22Rv1 (cell line): Measurements from ENCODE around the gene IL23A.

Experiments used
- H3K27ac ChIP-seq: fragments of 450-650 bp; 2 replicates; pipeline ENCODE4 v1.5.1; 2017
- CTCF ChIP-seq: fragments of 450-650 bp; IDR thresholded peaks from 2 replicates; pipeline ENCODE4 v1.5.1; 2017; ENCODE audit warnings: mild to moderate bottlenecking
- ZFX ChIP-seq: fragments of 450-650 bp; IDR thresholded peaks from 2 replicates; pipeline ENCODE4 v1.6.1; 2017; ENCODE audit warnings: antibody characterized with exemption, borderline replicate concordance

Gene IL23A

GRCh38 chr12:56350662-56351061 lies 12.0 kb downstream of the IL23A start:
- H3K27ac ChIP-seq: no peak overlapping the region
- no peak for TF ChIP-seq ZFX
- no peak for TF ChIP-seq CTCF

DNA sequence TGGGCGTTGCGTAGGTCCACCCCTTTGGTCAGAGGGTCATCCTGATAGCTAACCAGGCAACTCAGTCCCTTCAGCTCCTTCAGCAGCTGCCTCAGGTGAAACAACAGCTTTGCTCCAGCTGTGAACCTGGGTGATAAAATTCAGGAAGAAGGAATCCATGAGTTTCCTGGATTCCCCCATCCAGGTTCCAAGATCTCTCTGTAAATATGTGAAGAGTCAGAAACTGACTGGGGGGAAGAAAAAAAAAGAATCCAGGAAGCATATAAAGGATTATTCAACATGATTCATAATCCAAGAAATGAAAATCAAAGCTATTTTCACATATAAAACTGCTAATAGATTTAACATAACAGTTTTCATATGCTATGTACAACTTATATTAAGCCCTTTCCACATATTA lies 12.6 kb downstream of the IL23A start:
- TF ChIP-seq CTCF: no peak
- no peak for TF ChIP-seq ZFX
- H3K27ac ChIP-seq: no peak overlapping the region

DNA sequence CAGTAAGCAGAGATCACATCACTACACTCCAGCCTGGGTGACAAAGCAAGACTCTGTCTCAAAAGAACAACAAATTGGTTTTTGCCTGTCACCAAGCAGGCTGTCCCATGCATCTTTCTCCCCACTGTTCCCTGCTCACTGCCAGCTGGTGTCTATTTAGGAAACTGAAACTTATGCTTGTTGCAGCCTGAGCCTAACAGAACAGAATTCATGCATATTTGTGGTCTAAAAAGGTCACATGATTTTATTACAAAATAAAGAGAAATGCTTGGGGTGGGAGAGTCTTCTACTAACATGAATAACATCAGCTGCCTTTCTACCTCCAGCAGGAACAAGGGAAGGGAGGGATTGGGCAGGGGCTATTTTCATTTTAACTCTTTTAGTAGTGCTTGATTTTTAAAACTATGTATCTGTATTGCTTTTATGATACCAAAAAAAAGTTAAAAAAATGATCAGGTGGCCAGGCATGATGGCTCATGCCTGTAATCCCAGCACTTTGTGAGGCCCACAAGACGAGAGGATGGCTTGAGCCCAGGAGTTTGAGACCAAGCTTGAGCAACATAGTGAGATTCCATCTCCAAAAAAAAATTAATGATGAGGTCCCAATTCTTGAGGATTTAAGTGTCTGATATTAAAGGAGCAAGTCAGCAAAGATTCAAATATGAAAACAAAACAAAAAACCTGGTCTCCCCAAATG lies 20.3 kb downstream of the IL23A start:
- no peak for TF ChIP-seq CTCF
- no peak for TF ChIP-seq ZFX
- H3K27ac ChIP-seq: peak overlapping the region; percentile 76; the same call in 1 of the 2 replicates

GRCh38 chr12:56359851-56360767 lies 21.4 kb downstream of the IL23A start, which contains the start of gene STAT2:
Gene STAT2 (minus strand): TSS chr12:56360107. CDS start chr12:56356571, 3,536 bp downstream.
- no peak; the same call in 1 of the 2 replicates for TF ChIP-seq CTCF
- no peak for TF ChIP-seq ZFX
- H3K27ac ChIP-seq: peak within 1 kb of the TSS; percentile 76

DNA sequence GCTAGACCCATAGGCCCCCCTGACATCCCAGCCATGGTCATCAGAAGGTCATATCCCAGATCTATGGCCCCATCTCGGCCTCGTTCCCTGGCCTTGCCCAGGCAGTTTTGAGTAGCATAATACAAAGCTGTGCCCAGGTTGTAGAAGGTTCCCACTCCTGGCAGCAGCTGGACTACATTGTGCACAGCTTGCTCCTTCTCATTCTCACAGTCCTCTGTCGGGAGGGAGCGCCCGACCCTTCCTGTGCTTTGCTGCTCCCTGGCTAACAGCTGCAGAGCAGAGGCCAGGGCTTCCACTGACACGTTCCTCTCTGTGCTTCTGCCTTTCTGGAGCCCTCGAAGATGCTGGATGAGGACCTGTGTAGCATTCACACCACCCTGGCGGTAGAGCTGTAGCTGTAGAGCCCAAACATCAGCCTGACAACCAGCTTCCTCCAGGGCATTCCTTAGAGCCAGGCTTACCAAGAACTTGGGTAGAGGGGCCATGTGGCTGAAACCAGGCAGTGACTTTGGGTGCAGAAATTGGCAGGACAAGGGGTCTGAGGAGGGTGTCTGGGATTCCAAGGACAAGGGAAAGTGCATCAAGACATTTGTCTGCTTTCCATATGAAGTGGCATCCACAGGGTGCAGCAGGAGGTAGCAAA lies 22.9 kb downstream of the IL23A start:
- no peak for TF ChIP-seq CTCF
- peak overlapping the region; percentile 76; the same call in 1 of the 2 replicates for H3K27ac ChIP-seq

DNA sequence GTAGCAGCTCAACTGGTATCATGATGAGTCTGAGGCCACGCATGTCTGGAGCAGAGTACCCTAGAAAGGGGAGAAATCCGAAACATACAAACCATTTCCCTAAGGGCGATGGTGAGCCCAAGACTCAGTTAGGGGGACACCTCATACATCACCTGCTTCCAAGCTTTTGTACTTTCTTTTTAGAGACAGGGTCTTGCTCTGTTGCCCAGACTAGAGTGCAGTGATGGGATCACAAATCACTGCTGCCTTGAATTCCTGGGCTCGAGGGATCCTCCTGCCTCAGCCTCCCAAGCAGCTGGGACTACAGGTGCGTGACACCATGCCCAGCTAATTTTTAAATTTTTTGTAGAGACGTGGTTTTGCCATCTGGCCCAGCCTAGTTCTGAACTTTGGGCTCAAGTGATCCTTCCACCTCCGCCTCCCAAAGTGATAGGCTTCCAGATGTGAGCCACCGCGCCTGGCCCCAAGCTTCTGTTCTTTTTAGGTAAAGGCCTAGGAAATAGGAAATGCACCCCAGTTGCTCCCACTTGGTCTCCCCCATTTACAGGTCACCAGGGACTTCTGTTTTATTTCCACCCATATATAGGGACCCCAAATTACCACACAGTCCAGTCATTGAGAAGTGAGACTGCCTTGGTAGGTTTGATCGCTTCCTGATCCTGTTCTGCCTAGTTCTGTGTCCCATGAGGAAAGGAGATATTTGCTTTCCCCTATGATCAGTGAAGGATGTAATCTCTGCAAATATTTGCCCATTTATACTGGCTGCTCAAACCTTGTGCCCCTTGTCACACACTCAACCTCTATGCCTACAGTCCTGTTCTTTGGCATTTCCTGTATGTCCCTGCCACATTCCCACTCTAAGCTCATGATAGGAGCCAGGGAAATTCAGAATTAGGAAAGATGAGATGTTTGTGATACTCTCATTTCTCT lies 23.7 kb downstream of the IL23A start, which contains the start of gene APOF:
TSS of gene APOF (minus strand) at position 728 of the 930 bp plus-strand sequence. CDS start at position 616, 112 bp downstream.
- peak within 1 kb of the TSS; percentile 76; the same call in 1 of the 2 replicates for H3K27ac ChIP-seq
- TF ChIP-seq CTCF (no peak), ZFX (no peak)
